Measurements from ENCODE around the gene SHPK.

The SHPK gene

DNA sequence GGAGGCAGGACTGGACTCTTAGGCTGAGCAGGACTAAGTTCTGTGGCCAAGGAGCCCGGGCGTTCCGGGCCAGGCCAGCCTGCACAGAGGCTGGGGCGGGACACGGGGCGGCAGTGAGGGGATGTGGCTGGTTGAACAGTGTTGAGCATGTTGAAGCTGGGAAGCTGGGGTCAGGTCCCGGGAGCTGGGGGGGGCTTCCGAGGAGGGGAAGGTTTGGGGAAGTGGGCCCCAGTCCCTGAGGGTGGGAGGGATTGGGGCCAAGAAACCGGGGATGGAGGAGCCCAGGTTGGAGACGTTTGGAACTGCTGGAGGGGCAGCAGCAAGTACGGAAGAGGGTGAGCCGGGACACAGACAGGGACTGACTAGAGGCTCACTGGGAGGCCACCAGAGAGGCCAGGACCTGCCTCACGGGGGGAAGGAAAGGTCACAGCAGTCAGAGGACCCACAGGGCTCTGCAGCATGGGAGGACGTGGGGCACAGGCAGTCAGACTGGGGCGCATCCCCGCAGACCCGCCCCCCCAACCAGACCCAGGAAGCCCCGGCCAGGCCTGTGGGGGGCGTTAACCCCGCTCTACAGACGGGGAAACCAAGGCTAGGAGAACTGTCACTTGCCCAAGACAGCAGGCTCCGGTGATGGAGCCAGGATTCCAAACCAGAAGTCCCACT lies 22.9 kb upstream of the SHPK start:
- no peak overlapping the region for H3K4me3 ChIP-seq (replicated peaks; ENCODE audit: insufficient read depth, low read length)
- DNase-seq (ENCODE audit: low read depth in 1 of 2, low spot score in 1 of 2): no peak
- no peak for TF ChIP-seq POLR2AphosphoS5 (IDR thresholded peaks at IDR 0.05; ENCODE audit: low read depth)
- TF ChIP-seq, protein P1, sequence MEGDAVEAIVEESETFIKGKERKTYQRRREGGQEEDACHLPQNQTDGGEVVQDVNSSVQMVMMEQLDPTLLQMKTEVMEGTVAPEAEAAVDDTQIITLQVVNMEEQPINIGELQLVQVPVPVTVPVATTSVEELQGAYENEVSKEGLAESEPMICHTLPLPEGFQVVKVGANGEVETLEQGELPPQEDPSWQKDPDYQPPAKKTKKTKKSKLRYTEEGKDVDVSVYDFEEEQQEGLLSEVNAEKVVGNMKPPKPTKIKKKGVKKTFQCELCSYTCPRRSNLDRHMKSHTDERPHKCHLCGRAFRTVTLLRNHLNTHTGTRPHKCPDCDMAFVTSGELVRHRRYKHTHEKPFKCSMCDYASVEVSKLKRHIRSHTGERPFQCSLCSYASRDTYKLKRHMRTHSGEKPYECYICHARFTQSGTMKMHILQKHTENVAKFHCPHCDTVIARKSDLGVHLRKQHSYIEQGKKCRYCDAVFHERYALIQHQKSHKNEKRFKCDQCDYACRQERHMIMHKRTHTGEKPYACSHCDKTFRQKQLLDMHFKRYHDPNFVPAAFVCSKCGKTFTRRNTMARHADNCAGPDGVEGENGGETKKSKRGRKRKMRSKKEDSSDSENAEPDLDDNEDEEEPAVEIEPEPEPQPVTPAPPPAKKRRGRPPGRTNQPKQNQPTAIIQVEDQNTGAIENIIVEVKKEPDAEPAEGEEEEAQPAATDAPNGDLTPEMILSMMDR (IDR thresholded peaks at IDR 0.05; ENCODE audit: insufficient read depth, low read length): no peak
- TF ChIP-seq GABPA (IDR thresholded peaks at IDR 0.05; ENCODE audit: low read depth): no peak
- TF ChIP-seq, protein P2, sequence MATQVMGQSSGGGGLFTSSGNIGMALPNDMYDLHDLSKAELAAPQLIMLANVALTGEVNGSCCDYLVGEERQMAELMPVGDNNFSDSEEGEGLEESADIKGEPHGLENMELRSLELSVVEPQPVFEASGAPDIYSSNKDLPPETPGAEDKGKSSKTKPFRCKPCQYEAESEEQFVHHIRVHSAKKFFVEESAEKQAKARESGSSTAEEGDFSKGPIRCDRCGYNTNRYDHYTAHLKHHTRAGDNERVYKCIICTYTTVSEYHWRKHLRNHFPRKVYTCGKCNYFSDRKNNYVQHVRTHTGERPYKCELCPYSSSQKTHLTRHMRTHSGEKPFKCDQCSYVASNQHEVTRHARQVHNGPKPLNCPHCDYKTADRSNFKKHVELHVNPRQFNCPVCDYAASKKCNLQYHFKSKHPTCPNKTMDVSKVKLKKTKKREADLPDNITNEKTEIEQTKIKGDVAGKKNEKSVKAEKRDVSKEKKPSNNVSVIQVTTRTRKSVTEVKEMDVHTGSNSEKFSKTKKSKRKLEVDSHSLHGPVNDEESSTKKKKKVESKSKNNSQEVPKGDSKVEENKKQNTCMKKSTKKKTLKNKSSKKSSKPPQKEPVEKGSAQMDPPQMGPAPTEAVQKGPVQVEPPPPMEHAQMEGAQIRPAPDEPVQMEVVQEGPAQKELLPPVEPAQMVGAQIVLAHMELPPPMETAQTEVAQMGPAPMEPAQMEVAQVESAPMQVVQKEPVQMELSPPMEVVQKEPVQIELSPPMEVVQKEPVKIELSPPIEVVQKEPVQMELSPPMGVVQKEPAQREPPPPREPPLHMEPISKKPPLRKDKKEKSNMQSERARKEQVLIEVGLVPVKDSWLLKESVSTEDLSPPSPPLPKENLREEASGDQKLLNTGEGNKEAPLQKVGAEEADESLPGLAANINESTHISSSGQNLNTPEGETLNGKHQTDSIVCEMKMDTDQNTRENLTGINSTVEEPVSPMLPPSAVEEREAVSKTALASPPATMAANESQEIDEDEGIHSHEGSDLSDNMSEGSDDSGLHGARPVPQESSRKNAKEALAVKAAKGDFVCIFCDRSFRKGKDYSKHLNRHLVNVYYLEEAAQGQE (IDR thresholded peaks at IDR 0.05; ENCODE audit: insufficient replicate concordance, low read depth): no peak
- no peak for TF ChIP-seq SPI1 (IDR thresholded peaks at IDR 0.05; ENCODE audit: borderline replicate concordance, low read depth)
- H3K27me3 ChIP-seq (ENCODE audit: insufficient read depth, poor library complexity, severe bottlenecking): no peaks in the 10 kb centered on the region
- H3K27ac ChIP-seq (replicated peaks): no peak overlapping the region

GRCh38 chr17:3657874-3658783 lies 22.1 kb upstream of the SHPK start:
- no peak overlapping the region for H3K27ac ChIP-seq (replicated peaks)
- H3K27me3 ChIP-seq (ENCODE audit: insufficient read depth, poor library complexity, severe bottlenecking): no peaks in the 10 kb centered on the region
- TF ChIP-seq GABPA (IDR thresholded peaks at IDR 0.05; ENCODE audit: low read depth): no peak
- TF ChIP-seq, protein P1 (IDR thresholded peaks at IDR 0.05; ENCODE audit: insufficient read depth, low read length): no peak
- TF ChIP-seq SPI1 (IDR thresholded peaks at IDR 0.05; ENCODE audit: borderline replicate concordance, low read depth): no peak
- TF ChIP-seq, protein P2 (IDR thresholded peaks at IDR 0.05; ENCODE audit: insufficient replicate concordance, low read depth): no peak
- TF ChIP-seq POLR2AphosphoS5 (IDR thresholded peaks at IDR 0.05; ENCODE audit: low read depth): no peak
- no peak overlapping the region for H3K4me3 ChIP-seq (replicated peaks; ENCODE audit: insufficient read depth, low read length)
- DNase-seq (ENCODE audit: low read depth in 1 of 2, low spot score in 1 of 2): no peak

DNA sequence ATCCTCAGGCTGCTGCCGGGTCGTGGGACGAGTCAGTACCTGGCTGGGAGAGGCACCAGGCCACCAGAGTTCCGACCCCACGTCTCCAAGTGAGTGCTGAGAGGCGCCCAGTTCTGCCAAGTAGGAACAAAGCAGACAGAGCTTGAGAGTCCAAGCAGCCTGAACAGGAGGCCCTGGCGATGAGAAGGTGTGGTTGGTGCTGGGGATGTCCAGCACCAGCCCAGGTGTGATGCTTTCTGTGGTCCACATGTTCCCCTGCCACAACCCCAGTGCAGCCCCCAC lies 21.5 kb upstream of the SHPK start:
- H3K27me3 ChIP-seq (ENCODE audit: insufficient read depth, poor library complexity, severe bottlenecking): no peaks in the 10 kb centered on the region
- DNase-seq (ENCODE audit: low read depth in 1 of 2, low spot score in 1 of 2): no peak
- TF ChIP-seq POLR2AphosphoS5 (IDR thresholded peaks at IDR 0.05; ENCODE audit: low read depth): no peak
- TF ChIP-seq, protein P1 (IDR thresholded peaks at IDR 0.05; ENCODE audit: insufficient read depth, low read length): no peak
- TF ChIP-seq GABPA (IDR thresholded peaks at IDR 0.05; ENCODE audit: low read depth): no peak
- TF ChIP-seq, protein P2 (IDR thresholded peaks at IDR 0.05; ENCODE audit: insufficient replicate concordance, low read depth): no peak
- TF ChIP-seq SPI1 (IDR thresholded peaks at IDR 0.05; ENCODE audit: borderline replicate concordance, low read depth): no peak
- no peak overlapping the region for H3K27ac ChIP-seq (replicated peaks)
- H3K4me3 ChIP-seq (replicated peaks; ENCODE audit: insufficient read depth, low read length): no peak overlapping the region
